HG03571 (cell line): ENCODE results near the gene CYCS.
A peak's percentile ranks its signal among the peaks of the same experiment; 100 is the strongest.
"Not testable (repeated sequence)": the region's sequence is repeated elsewhere in the genome, so short reads cannot be mapped to it uniquely, and the experiment has no call there.

Experiments
- ATAC-seq: cut with Tn5 transposase; IDR thresholded peaks from one replicate; pipeline ENCODE4 v1.9.1; 2021; ENCODE audit not compliant: unreplicated experiment

Gene CYCS

DNA sequence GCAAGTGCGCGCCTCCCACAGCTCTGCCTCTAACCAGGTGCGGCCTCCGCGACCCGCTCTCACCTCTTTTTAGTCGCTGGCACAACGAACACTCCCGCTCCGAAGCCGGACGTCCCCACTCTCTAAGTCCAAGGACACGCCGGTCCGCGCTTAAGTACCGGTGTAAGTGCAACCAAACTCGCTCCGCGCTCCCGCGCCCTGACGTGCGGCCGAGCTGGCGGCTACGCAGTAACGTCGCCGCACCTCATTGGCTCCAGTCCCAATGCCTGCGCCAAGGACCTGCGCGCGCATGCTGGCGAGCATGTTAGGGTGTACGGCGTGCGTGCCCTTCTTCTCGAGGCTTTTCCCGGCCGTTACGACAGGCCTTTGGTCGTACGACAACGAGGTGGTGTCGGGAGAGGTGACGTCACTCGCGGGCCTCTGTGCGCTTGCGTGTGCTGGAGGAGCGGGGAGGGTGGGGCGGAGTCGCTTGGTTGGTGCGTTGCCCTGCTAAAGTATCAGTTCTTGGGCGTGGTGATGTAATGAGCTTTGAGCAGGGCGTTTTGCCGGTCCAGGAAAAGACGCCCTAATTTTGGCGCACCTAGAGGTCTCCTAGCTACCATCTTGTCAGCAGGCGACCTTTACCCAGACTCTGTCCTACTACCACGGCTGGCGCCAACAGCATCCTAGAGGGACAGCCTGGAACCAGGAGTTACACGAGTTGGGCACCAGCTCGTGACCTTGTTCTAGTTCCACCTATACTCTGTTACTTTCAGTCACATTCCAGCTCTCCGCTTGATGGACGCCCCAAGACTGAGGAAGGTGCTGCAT is at the start of gene CYCS:
TSS of gene CYCS (minus strand) at position 124 of the 810 bp plus-strand sequence. CDS start 1,141 bp downstream, outside the sequence.
- ATAC-seq = peak; percentile 93

DNA sequence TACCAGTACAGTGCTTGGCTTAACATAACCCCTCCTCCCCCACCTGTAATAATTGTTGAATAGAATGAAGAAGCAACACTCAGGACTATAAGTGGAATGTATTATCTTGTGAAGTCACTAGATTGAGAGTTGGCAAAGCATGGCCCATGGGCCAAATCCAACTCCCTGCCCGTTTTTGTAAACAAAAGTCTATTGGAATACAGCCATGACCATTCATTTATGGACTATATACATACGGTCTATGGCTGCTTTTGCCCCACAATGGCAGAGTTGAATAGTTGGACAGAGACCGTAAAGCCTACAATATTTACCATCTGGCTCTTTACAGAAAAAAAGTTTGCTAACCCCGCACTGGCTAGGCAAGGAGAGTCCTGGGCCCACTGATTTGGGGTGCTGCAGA is 48.1 kb upstream of the CYCS start:
- no peak for ATAC-seq

DNA sequence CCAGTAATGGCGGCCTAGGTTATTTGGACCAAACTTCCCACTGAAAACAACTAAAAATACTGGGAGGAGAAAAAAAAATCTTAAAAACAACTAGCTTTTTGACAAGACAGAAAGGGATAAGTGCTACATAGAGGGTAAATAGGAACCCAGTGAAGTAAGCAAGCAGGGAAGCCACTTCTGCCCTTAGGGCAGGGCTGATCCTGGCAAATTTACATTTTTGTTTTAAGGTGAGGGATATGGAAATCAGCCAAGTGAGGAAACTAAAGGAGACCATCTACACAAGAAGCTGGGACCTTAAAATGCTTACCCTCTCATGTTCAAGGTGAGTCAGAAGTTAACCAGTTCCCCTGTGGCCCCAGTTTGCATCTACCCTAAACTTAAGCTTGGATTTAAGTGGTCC is 46.5 kb upstream of the CYCS start:
- ATAC-seq = no peak

- ATAC-seq = no peak
These were observed 46.0 kb upstream of the CYCS start for GRCh38 chr7:25171071-25171470.

GRCh38 chr7:25169683-25170082 is 44.6 kb upstream of the CYCS start:
- no peak for ATAC-seq

GRCh38 chr7:25168145-25168544 is 43.1 kb upstream of the CYCS start:
- no peak for ATAC-seq

DNA sequence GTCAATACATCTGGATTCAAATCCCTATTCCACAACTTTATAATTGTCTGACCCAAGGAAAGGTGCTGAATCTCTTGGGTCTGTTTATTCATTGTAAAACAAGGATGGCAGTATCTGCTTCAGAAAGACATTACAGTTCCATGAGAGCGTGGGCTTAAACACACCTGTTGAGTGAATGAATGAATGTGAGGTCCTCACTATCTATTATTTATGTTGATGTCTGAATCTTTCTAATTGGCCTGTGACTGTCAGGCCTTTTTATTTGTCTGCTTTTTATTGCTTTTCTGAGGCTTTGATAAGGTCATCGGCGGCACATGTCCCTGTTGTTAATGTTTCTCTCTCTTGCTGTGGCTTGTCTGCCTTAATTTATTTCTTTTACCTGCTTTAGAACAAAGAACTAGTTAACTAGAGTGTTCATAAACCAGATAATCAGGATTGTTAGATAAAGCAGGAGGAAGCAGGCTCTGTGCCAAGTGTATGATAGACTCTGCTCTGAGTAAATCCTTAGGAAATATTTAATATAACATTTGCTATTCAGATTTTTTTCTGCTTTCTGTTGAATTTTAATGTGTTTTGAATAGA is 42.3 kb upstream of the CYCS start:
- no peak for ATAC-seq

- not testable (repeated sequence) for ATAC-seq
These were observed 35.0 kb upstream of the CYCS start for GRCh38 chr7:25159983-25160596.

DNA sequence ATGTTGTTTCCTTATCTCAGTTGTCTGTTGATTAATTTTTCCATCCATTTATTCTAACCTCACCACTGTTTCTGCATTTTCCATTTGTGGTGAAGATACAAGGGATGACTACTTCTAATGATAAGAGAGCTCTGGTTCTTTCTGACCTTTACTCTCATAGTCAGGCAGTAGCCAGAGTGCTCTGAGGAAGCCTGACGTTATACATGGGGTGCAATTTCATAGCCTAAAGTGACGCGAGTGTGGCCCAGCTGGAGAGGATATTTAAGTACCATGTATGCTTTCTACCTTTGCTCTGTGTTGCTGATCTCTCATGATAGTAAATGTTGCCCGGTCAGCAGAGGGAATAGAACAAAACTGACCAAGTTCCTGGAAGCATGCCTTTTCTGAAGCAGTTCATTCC is 33.9 kb upstream of the CYCS start:
- ATAC-seq = no peak

GRCh38 chr7:25151773-25152172 is 26.7 kb upstream of the CYCS start:
- ATAC-seq = no peak

DNA sequence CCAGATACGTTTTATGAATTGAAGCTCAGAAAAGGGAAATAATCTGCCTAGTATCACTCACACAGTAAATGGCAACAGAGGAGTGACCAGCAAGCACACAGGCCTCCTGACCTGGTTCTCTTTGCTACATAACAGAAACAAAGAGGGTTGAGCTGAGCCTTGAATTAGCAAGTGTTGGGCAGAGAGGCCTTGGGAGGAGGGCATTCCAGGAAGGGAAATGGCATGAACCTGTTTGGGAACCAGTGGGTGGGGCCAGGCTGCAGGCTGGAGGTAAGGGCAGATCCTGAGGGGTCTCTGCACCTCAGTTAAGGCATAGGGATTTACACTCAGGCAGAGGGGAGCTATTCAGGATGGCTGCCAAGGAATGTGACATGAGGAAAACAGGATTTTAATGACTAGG is 24.8 kb upstream of the CYCS start:
- no peak for ATAC-seq

DNA sequence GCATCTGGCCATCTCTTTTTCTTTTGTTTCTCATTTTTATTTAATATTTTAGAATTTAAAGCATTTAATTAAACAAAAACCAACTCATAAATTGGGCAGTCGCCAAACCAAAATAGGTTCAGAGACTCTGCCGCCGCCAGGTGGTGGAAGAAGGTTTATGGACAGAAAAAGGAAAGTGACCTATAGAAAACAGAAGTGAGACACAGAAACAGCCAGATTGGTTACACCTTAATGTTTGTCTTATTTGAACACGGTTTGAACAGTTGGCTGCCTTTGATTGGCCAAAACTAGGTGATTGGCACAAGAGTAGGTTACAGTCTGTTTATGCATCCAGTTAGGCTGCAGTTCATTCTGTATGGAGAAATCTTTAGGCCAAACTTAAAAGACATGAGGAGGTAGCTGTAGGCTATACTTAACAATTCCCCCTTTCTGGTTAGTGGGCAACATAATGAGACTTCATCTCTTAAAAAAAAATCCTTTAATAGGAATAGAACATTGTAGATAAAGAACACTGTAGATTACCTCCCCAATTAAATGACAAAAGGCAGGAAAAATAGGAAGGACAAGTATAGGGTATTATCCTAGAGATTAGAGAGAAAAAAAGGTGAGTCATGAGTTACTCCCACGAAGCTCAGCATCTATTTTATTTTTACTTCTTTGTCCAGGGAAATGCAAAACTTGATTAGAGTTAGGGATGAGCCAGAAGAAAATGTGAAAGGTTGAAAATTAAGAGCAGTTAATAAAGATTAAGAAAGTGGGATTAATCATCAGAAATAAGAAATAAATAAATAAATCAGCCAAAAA is 23.9 kb upstream of the CYCS start:
- ATAC-seq = no peak

- no peak for ATAC-seq
These were observed 18.7 kb upstream of the CYCS start for GRCh38 chr7:25143763-25144162.

DNA sequence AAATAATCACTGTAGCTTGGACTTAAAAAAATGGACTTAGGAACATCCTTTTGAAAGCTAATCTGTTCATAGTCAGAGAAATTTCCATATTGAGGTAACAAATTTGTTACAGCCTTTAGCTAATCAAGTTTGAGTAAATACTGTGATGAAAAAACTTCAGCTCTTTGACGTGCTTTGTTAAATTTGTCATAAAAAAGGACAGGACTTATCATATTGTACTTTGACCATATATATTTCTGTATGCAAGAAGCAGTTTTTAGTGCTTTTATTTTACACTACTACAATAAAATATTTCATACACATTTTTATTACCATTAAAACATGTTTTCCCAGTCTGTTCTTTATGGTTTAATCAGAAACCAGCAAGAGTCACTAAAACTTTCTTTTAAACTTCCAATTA is 14.5 kb upstream of the CYCS start:
- no peak for ATAC-seq

DNA sequence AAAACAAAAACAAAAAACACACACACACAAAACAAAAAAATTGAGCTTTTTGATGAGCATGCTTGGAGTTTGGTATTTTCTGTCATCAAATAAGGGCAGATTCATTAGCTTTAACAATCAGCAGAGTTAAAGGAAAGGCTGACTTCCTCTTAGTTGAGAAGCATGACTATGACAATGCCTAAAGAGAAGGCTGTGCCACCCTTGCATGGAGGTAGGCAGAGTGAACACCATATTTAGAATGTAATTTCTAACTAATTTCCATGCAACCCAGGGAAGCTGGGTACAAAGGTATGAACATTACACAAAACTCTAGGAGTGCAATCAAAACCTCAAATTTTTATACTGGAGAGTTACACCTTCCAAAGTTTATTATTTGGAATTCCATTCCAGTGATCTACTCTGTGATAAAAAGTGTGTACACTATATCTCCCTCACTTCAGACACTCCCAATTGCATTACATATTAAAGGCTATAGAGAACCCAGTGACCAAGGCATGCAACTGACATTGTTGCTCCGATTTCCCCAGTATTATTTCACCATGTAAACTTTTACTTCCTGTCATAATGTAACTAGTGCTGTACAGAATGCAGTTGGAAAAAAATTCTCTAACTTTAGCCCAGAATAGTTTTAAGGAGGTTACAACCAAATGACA is 9.4 kb upstream of the CYCS start:
- ATAC-seq = no peak

DNA sequence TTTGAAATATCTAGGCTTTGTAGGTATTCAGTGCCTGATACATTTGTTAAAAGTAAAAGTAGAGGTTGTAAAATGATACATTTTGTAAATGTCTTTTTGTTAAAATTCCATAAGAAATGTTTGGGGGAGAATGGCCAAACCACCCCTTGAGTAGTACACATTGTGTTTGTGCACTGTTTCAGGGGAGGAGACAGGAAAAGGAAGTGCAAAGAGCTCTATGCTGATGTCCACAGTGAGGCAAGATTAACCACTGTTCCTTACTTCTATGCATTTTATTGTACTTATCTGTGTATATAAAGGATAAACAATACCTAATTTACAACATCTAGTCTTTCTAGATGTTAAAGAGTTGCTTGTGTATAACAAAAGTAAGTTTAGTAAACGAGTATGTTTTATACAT is 7.4 kb upstream of the CYCS start:
- no peak for ATAC-seq

DNA sequence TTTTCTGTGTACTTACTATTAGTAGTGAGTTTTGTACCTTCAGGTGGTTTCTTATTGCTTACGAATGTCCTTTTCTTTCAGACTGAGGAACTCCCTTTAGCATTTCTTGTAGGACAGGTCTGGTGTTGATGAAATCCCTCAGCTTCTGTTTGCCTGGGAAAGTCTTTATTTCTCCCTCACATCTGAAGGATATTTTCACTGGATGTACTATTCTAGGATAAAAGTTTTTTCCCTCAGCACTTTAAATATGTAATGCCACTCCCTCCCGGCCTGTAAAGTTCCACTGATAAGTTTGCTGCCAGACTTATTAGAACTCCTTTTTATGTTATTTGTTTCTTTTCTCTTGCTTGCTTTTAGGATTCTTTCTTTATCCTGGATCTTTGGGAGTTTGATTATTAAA is 1.7 kb upstream of the CYCS start:
- ATAC-seq = no peak

GRCh38 chr7:25124465-25125136 is 459 bp downstream of the CYCS start:
- no peak for ATAC-seq

GRCh38 chr7:25122373-25122772 is 2.7 kb downstream of the CYCS start:
- ATAC-seq = no peak

DNA sequence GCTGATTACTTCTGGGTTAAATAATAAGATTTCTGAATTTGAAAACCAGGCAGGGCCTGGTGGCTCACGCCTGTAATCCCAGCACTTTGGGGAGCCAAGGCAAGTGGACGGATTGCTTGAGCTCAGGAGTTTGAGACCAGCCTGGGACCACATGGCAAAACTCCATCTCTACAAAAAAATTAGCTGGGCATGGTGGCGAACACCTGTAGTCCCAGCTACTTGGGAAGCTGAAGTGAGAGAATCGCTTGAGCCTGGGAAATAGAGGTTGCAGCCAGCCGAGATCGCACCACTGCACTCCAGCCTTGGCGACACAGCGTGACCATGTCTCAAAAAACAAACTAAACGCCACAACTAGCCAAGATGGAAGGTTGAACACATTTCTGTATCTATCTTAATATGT is 3.5 kb downstream of the CYCS start:
- no peak for ATAC-seq
